Caco-2 (cell line): ENCODE measurements around the gene PLSCR5. TPM values are rescaled to one million over a fixed set of nuclear protein-coding genes. Genes with fewer than 3 reads are reported as not detected.

Experiments used
- BruUV-seq: library from RNA; stranded (reverse); fragments of 400-500 nt; replicated peaks from 2 replicates; lab custom pipeline; 2021; lab: Mats Ljungman, UMichigan
- CTCF ChIA-PET: fragments of 300-600 bp; sonication (Branson Sonifier 250); formaldehyde crosslinking; loops from one replicate; lab custom pipeline; 2022; ENCODE audit warnings: antibody characterized with exemption; lab: Charles Lee
- POLR2A ChIA-PET: fragments of 300-600 bp; sonication (Branson Sonifier 250); formaldehyde crosslinking; loops from one replicate; lab custom pipeline; 2022; ENCODE audit warnings: antibody characterized with exemption; lab: Charles Lee
- DNase-seq, 2 experiments: peaks; one replicate each; pipeline versions ENCODE4 v3.0.0 to v3.0.0-alpha.2; 2020 to 2022
- H3K27me3 ChIP-seq: replicated peaks from 2 replicates; pipeline ENCODE4 v1.6.0; 2011; ENCODE audit warnings: low read length; ENCODE audit not compliant: control insufficient read depth, insufficient read depth
- H3K36me3 ChIP-seq: 2 replicates; pipeline ENCODE4 v1.5.1; 2011; ENCODE audit warnings: low read length; ENCODE audit not compliant: control insufficient read depth, insufficient read depth
- H3K4me1 ChIP-seq: fragments of 250-450 bp; sonication (Bioruptor Pico); 2 replicates; pipeline ENCODE4 v1.5.1; 2020; ENCODE audit warnings: mild to moderate bottlenecking
- H3K4me3 ChIP-seq: 2 replicates; pipeline ENCODE4 v1.5.1; 2011; ENCODE audit warnings: low read depth, mild to moderate bottlenecking, control low read depth, low read length
- H3K9me3 ChIP-seq: fragments of 250-450 bp; sonication (Bioruptor Pico); 2 replicates; pipeline ENCODE4 v1.5.1; 2020; ENCODE audit warnings: mild to moderate bottlenecking, moderate library complexity
- H3K27ac Mint-ChIP-seq: one replicate; pipeline ENCODE4 v1.8.0; 2022; ENCODE audit warnings: mixed read lengths; ENCODE audit not compliant: unreplicated experiment
- H3K27me3 Mint-ChIP-seq: one replicate; pipeline ENCODE4 v1.8.0; 2022; ENCODE audit warnings: mixed read lengths; ENCODE audit not compliant: insufficient read depth, unreplicated experiment
- H3K36me3 Mint-ChIP-seq: one replicate; pipeline ENCODE4 v1.8.0; 2022; ENCODE audit warnings: mild to moderate bottlenecking, mixed read lengths; ENCODE audit not compliant: insufficient read depth, unreplicated experiment
- H3K4me1 Mint-ChIP-seq: one replicate; pipeline ENCODE4 v1.8.0; 2022; ENCODE audit warnings: low read depth, mixed read lengths; ENCODE audit not compliant: unreplicated experiment
- H3K4me3 Mint-ChIP-seq: one replicate; pipeline ENCODE4 v1.8.0; 2022; ENCODE audit warnings: mild to moderate bottlenecking, moderate library complexity, mixed read lengths; ENCODE audit not compliant: unreplicated experiment
- H3K9me3 Mint-ChIP-seq: one replicate; pipeline ENCODE4 v1.8.0; 2022; ENCODE audit warnings: mixed read lengths; ENCODE audit not compliant: unreplicated experiment
- intact Hi-C: fragments of 100-400 bp; cut with micrococcal nuclease; formaldehyde crosslinking; loops from one replicate; pipeline ENCODE4 v1.10.0; 2022; ENCODE audit not compliant: unreplicated experiment
- total RNA-seq: library from RNA; stranded (reverse); gene quantifications from 2 replicates; pipeline ENCODE4 v1.2.3, GENCODE V29; 2022
- TF ChIP-seq, protein P1 (sequence below), 2 experiments: fragments of 200-600 bp in 1 of 2; IDR thresholded peaks; 1 replicate in 1 of 2; 2 replicates in 1 of 2; pipeline versions ENCODE4 v1.5.1 to v1.8.0; 2011 to 2022; ENCODE audit warnings: antibody characterized with exemption in 1 of 2, control low read depth in 1 of 2, inconsistent platforms in 1 of 2, low read depth in 1 of 2, low read length in 1 of 2, mild to moderate bottlenecking in 1 of 2, moderate library complexity in 1 of 2; ENCODE audit not compliant: insufficient read depth in 1 of 2, severe bottlenecking in 1 of 2, unreplicated experiment in 1 of 2

PLSCR5 gene
- total RNA-seq, 1 experiment from 2014 or later: not detected

GRCh38 chr3:146547235-146547835 is 57.8 kb downstream of the PLSCR5 start:
- Histone ChIP-seq H3K27me3 (no peaks in the 10 kb centered on the region), H3K4me3 (no peak overlapping the region), H3K4me1 (0 out of 2 replicates have a peak, but pooled peaks cover 8% of the 10 kb centered on the region), H3K9me3 (no peaks in the 10 kb centered on the region), H3K36me3 (no peaks in the 10 kb centered on the region)
- no peaks in the 10 kb centered on the region for H3K27me3 Mint-ChIP-seq
- BruUV-seq: no TSS peak
- ChIA-PET CTCF (no interaction called here), POLR2A (no interaction called here)
- H3K36me3 Mint-ChIP-seq: peaks cover 8% of the 10 kb centered on the region
- H3K4me3 Mint-ChIP-seq: no peak overlapping the region
- no peak overlapping the region for H3K27ac Mint-ChIP-seq
- DNase-seq: no peak
- TF ChIP-seq, protein P1, sequence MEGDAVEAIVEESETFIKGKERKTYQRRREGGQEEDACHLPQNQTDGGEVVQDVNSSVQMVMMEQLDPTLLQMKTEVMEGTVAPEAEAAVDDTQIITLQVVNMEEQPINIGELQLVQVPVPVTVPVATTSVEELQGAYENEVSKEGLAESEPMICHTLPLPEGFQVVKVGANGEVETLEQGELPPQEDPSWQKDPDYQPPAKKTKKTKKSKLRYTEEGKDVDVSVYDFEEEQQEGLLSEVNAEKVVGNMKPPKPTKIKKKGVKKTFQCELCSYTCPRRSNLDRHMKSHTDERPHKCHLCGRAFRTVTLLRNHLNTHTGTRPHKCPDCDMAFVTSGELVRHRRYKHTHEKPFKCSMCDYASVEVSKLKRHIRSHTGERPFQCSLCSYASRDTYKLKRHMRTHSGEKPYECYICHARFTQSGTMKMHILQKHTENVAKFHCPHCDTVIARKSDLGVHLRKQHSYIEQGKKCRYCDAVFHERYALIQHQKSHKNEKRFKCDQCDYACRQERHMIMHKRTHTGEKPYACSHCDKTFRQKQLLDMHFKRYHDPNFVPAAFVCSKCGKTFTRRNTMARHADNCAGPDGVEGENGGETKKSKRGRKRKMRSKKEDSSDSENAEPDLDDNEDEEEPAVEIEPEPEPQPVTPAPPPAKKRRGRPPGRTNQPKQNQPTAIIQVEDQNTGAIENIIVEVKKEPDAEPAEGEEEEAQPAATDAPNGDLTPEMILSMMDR (IDR thresholded peaks at IDR 0.05; ENCODE audit: insufficient read depth in 1 of 2, low read depth in 1 of 2, low read length in 1 of 2, severe bottlenecking in 1 of 2, unreplicated experiment in 1 of 2): no peak
- no peaks in the 10 kb centered on the region for H3K9me3 Mint-ChIP-seq
- H3K4me1 Mint-ChIP-seq: peaks cover 20% of the 10 kb centered on the region
- intact Hi-C loops: no loop called here

- H3K4me1 ChIP-seq: 0 out of 2 replicates have a peak, but pooled peaks cover 8% of the 10 kb centered on the region
- H3K27ac Mint-ChIP-seq: no peak overlapping the region
- no peaks in the 10 kb centered on the region for H3K27me3 ChIP-seq
- TF ChIP-seq, protein P1 (IDR thresholded peaks at IDR 0.05; ENCODE audit: insufficient read depth in 1 of 2, low read depth in 1 of 2, low read length in 1 of 2, severe bottlenecking in 1 of 2, unreplicated experiment in 1 of 2): no peak
- no peaks in the 10 kb centered on the region for H3K9me3 Mint-ChIP-seq
- no peaks in the 10 kb centered on the region for H3K36me3 ChIP-seq
- no peak for DNase-seq
- no TSS peak for BruUV-seq
- peaks cover 25% of the 10 kb centered on the region for H3K4me1 Mint-ChIP-seq
- ChIA-PET CTCF (no interaction called here), POLR2A (no interaction called here)
- H3K36me3 Mint-ChIP-seq: peaks cover 8% of the 10 kb centered on the region
- no peaks in the 10 kb centered on the region for H3K9me3 ChIP-seq
- H3K4me3 ChIP-seq: no peak overlapping the region
- no peak overlapping the region for H3K4me3 Mint-ChIP-seq
- intact Hi-C loops: no loop called here
- no peaks in the 10 kb centered on the region for H3K27me3 Mint-ChIP-seq
Observed at GRCh38 chr3:146546366-146546965, 58.7 kb downstream of the PLSCR5 start.

GRCh38 chr3:146544929-146545528 is 60.1 kb downstream of the PLSCR5 start:
- Histone ChIP-seq H3K4me1 (0 out of 2 replicates have a peak, but pooled peaks cover 8% of the 10 kb centered on the region), H3K36me3 (no peaks in the 10 kb centered on the region), H3K27me3 (no peaks in the 10 kb centered on the region), H3K9me3 (no peaks in the 10 kb centered on the region), H3K4me3 (peak overlapping the region; percentile 65)
- Mint-ChIP-seq H3K36me3 (peaks cover 12% of the 10 kb centered on the region), H3K4me3 (peak overlapping the region; percentile 91), H3K27me3 (no peaks in the 10 kb centered on the region), H3K4me1 (peaks cover 25% of the 10 kb centered on the region), H3K27ac (peak overlapping the region; percentile 97), H3K9me3 (no peaks in the 10 kb centered on the region)
- DNase-seq: no peak
- ChIA-PET POLR2A (interaction anchor here (0.5 to 1.1 kb wide), 6 partner anchors 9 to 234 kb away, joined by 3 to 8 read pairs (median 4); no protein-coding TSS in a partner anchor), CTCF (interaction anchor here (1.0 to 1.2 kb wide), 2 partner anchors 33 to 356 kb away, joined by 5 to 6 read pairs; no protein-coding TSS in a partner anchor)
- TF ChIP-seq, protein P1 (IDR thresholded peaks at IDR 0.05; ENCODE audit: insufficient read depth in 1 of 2, low read depth in 1 of 2, low read length in 1 of 2, severe bottlenecking in 1 of 2, unreplicated experiment in 1 of 2): no peak
- BruUV-seq: TSS peak; percentile 98
- intact Hi-C loops: loop anchor here (1.0 to 5.0 kb wide), 3 partner anchors 32 to 383 kb away; partner anchors contain the start of gene PLOD2
